MCF 10A (cell line): Measurements from ENCODE around the gene ITGA3. TPM values are rescaled to one million over a fixed set of nuclear protein-coding genes. Genes with fewer than 3 reads are reported as not detected.

Source experiments
- BruUV-seq: library from RNA; stranded (reverse); fragments of 400-500 nt; replicated peaks from 2 replicates; lab custom pipeline; 2021; lab: Mats Ljungman, UMichigan
- CTCF ChIA-PET: fragments of 300-600 bp; sonication (Branson Sonifier 250); formaldehyde crosslinking; extraction: SDS; loops from one replicate; lab custom pipeline; 2021; ENCODE audit warnings: antibody characterized with exemption, inconsistent platforms; lab: Yijun Ruan, JAX
- POLR2A ChIA-PET: fragments of 300-600, 350-650 bp; sonication (Branson Sonifier 250); formaldehyde crosslinking; extraction: SDS; loops from one replicate; lab custom pipeline; 2020; ENCODE audit warnings: antibody characterized with exemption, inconsistent platforms; lab: Yijun Ruan, JAX
- DNase-seq: peaks from one replicate; pipeline ENCODE4 v3.0.0-alpha.2; 2018; ENCODE audit not compliant: unreplicated experiment
- H3K27ac Mint-ChIP-seq: one replicate; pipeline ENCODE4 v1.8.0; 2022; ENCODE audit warnings: mild to moderate bottlenecking, low read depth, mixed read lengths; ENCODE audit not compliant: unreplicated experiment
- H3K27me3 Mint-ChIP-seq: one replicate; pipeline ENCODE4 v1.8.0; 2022; ENCODE audit warnings: mixed read lengths; ENCODE audit not compliant: insufficient read depth, unreplicated experiment
- H3K36me3 Mint-ChIP-seq: one replicate; pipeline ENCODE4 v1.8.0; 2022; ENCODE audit warnings: mild to moderate bottlenecking, moderate library complexity, mixed read lengths; ENCODE audit not compliant: insufficient read depth, unreplicated experiment
- H3K4me1 Mint-ChIP-seq: one replicate; pipeline ENCODE4 v1.8.0; 2022; ENCODE audit warnings: mixed read lengths; ENCODE audit not compliant: insufficient read depth, unreplicated experiment
- H3K4me3 Mint-ChIP-seq: one replicate; pipeline ENCODE4 v1.8.0; 2022; ENCODE audit warnings: mild to moderate bottlenecking, moderate library complexity, mixed read lengths; ENCODE audit not compliant: unreplicated experiment
- H3K9me3 Mint-ChIP-seq: one replicate; pipeline ENCODE4 v1.8.0; 2022; ENCODE audit warnings: mixed read lengths; ENCODE audit not compliant: unreplicated experiment
- CTCF ChIP-seq: fragments of 200-600 bp; IDR thresholded peaks from one replicate; pipeline ENCODE4 v1.8.0; 2022; ENCODE audit warnings: antibody characterized with exemption, mild to moderate bottlenecking; ENCODE audit not compliant: unreplicated experiment
- intact Hi-C: fragments of 100-400 bp; cut with micrococcal nuclease; formaldehyde crosslinking; loops from 2 replicates; pipeline ENCODE4 v1.14.1; 2022
- total RNA-seq: library from RNA; stranded (reverse); gene quantifications from 2 replicates; pipeline ENCODE4 v1.2.3, GENCODE V29; 2022

ITGA3 gene
- total RNA-seq, 1 experiment from 2014 or later = 588 TPM

- CTCF ChIA-PET = interaction anchor here (0.6 to 5.6 kb wide), 15 partner anchors 15 to 399 kb away, joined by 3 to 72 read pairs (median 4); partner anchors contain the start of gene ITGA3
- no peaks in the 10 kb centered on the region for H3K9me3 Mint-ChIP-seq
- peaks cover 22% of the 10 kb centered on the region for H3K4me1 Mint-ChIP-seq
- DNase-seq = peak; percentile 96
- intact Hi-C loops = loop anchor here (1.0 to 2.0 kb wide), 4 partner anchors 27 to 123 kb away; partner anchors contain the start of gene PDK2
- H3K27ac Mint-ChIP-seq = peak overlapping the region; percentile 84
- no peaks in the 10 kb centered on the region for H3K36me3 Mint-ChIP-seq
- peak overlapping the region; percentile 82 for H3K4me3 Mint-ChIP-seq
- H3K27me3 Mint-ChIP-seq = no peaks in the 10 kb centered on the region
- POLR2A ChIA-PET = interaction anchor here (0.5 to 15.8 kb wide), 17 partner anchors 12 to 319 kb away, joined by 3 to 329 read pairs (median 6); partner anchors contain the start of genes ITGA3 and PDK2
- no peak for TF ChIP-seq CTCF
- BruUV-seq = no TSS peak
Measured at GRCh38 chr17:50027881-50028735, 27.8 kb upstream of the ITGA3 start.

- CTCF ChIA-PET = interaction anchor here (0.6 to 5.6 kb wide), 10 partner anchors 11 to 217 kb away, joined by 3 to 72 read pairs (median 12); partner anchors contain the start of gene ITGA3
- intact Hi-C loops = no loop called here
- no TSS peak for BruUV-seq
Measured at GRCh38 chr17:50028736-50029120, 27.2 kb upstream of the ITGA3 start.

GRCh38 chr17:50029185-50029584 lies 26.7 kb upstream of the ITGA3 start:
- intact Hi-C loops = no loop called here
- peak overlapping the region; percentile 82 for H3K4me3 Mint-ChIP-seq
- no peak for DNase-seq

More at GRCh38 chr17:50028736-50029120, 27.2 kb upstream of the ITGA3 start:
- POLR2A ChIA-PET = interaction anchor here (0.5 to 15.8 kb wide), 12 partner anchors 17 to 319 kb away, joined by 3 to 329 read pairs (median 14); partner anchors contain the start of genes ITGA3 and PDK2
- Mint-ChIP-seq H3K27me3 (no peaks in the 10 kb centered on the region), H3K36me3 (no peaks in the 10 kb centered on the region), H3K4me1 (peaks cover 22% of the 10 kb centered on the region), H3K9me3 (no peaks in the 10 kb centered on the region), H3K4me3 (peak overlapping the region; percentile 82), H3K27ac (peak overlapping the region; percentile 84)
- no peak for DNase-seq
- no peak for TF ChIP-seq CTCF

More at GRCh38 chr17:50029185-50029584, 26.7 kb upstream of the ITGA3 start:
- BruUV-seq = no TSS peak
- TF ChIP-seq CTCF = no peak
- H3K9me3 Mint-ChIP-seq = no peaks in the 10 kb centered on the region
- peak overlapping the region; percentile 84 for H3K27ac Mint-ChIP-seq
- H3K36me3 Mint-ChIP-seq = no peaks in the 10 kb centered on the region
- H3K27me3 Mint-ChIP-seq = no peaks in the 10 kb centered on the region
- CTCF ChIA-PET = interaction anchor here (0.6 to 5.6 kb wide), 10 partner anchors 8 to 217 kb away, joined by 3 to 72 read pairs (median 4); partner anchors contain the start of gene ITGA3
- POLR2A ChIA-PET = interaction anchor here (0.5 to 15.8 kb wide), 8 partner anchors 16 to 320 kb away, joined by 3 to 329 read pairs (median 14); partner anchors contain the start of genes ITGA3 and PDK2
- H3K4me1 Mint-ChIP-seq = peaks cover 25% of the 10 kb centered on the region
